ENCODE data around the gene NPM3.

NPM3 gene

GRCh38 chr10:101774589-101775272 is 8.5 kb downstream of the NPM3 start:
- H3K4me3 ChIP-seq (replicated peaks in 1 of 2; ENCODE audit: low read depth in 2 of 2, low read length in 2 of 2): no peak overlapping the region
- TF ChIP-seq, protein P1, sequence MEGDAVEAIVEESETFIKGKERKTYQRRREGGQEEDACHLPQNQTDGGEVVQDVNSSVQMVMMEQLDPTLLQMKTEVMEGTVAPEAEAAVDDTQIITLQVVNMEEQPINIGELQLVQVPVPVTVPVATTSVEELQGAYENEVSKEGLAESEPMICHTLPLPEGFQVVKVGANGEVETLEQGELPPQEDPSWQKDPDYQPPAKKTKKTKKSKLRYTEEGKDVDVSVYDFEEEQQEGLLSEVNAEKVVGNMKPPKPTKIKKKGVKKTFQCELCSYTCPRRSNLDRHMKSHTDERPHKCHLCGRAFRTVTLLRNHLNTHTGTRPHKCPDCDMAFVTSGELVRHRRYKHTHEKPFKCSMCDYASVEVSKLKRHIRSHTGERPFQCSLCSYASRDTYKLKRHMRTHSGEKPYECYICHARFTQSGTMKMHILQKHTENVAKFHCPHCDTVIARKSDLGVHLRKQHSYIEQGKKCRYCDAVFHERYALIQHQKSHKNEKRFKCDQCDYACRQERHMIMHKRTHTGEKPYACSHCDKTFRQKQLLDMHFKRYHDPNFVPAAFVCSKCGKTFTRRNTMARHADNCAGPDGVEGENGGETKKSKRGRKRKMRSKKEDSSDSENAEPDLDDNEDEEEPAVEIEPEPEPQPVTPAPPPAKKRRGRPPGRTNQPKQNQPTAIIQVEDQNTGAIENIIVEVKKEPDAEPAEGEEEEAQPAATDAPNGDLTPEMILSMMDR (IDR thresholded peaks at IDR 0.05; ENCODE audit: low read depth, low read length): no peak
- no peak for DNase-seq (ENCODE audit: low read depth in 2 of 2)

GRCh38 chr10:101773923-101774588 is 9.2 kb downstream of the NPM3 start:
- H3K4me3 ChIP-seq (replicated peaks in 1 of 2; ENCODE audit: low read depth in 2 of 2, low read length in 2 of 2): no peak overlapping the region
- TF ChIP-seq, protein P1 (IDR thresholded peaks at IDR 0.05; ENCODE audit: low read depth, low read length): no peak
- no peak for DNase-seq (ENCODE audit: low read depth in 2 of 2)

- TF ChIP-seq, protein P1 (IDR thresholded peaks at IDR 0.05; ENCODE audit: low read depth, low read length): no peak
- H3K4me3 ChIP-seq (replicated peaks in 1 of 2; ENCODE audit: low read depth in 2 of 2, low read length in 2 of 2): no peak overlapping the region
- DNase-seq (ENCODE audit: low read depth in 2 of 2): no peak
These were observed 10.1 kb downstream of the NPM3 start for GRCh38 chr10:101772895-101773761.

GRCh38 chr10:101772017-101772894 is 11.0 kb downstream of the NPM3 start:
- no peak for DNase-seq (ENCODE audit: low read depth in 2 of 2)
- no peak overlapping the region for H3K4me3 ChIP-seq (replicated peaks in 1 of 2; ENCODE audit: low read depth in 2 of 2, low read length in 2 of 2)
- TF ChIP-seq, protein P1 (IDR thresholded peaks at IDR 0.05; ENCODE audit: low read depth, low read length): no peak

DNA sequence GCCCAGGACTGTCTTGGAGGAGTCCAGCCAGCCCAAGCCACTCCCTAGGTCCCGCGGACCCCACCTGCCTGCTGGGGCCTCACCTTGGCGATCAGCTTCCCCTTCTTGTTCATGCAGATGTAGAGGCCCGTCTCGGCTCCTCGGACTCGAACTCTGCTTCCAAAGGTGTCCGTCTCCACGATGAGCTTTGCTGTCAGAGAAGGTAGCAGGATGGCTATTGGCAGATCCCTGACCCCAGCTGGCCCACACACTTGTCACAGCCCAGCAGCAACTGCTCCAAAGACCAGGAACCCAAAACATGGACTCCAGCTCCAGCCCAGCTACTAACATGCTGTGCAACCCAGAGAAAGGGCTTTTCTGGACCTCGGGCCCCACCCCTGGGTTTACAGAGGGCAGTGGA is 11.9 kb downstream of the NPM3 start:
- TF ChIP-seq, protein P1 (IDR thresholded peaks at IDR 0.05; ENCODE audit: low read depth, low read length): no peak
- no peak overlapping the region for H3K4me3 ChIP-seq (replicated peaks in 1 of 2; ENCODE audit: low read depth in 2 of 2, low read length in 2 of 2)
- no peak for DNase-seq (ENCODE audit: low read depth in 2 of 2)
